ENCODE results near the gene GNAS. TPM values are rescaled to one million over a fixed set of nuclear protein-coding genes. Genes with fewer than 3 reads are reported as not detected.
A peak's percentile ranks its signal among the peaks of the same experiment; 100 is the strongest.
"Not testable (repeated sequence)": the region's sequence is repeated elsewhere in the genome, so short reads cannot be mapped to it uniquely, and the experiment has no call there.

The GNAS gene
- polyA plus RNA-seq, 1 experiment, result 1,537 TPM

DNA sequence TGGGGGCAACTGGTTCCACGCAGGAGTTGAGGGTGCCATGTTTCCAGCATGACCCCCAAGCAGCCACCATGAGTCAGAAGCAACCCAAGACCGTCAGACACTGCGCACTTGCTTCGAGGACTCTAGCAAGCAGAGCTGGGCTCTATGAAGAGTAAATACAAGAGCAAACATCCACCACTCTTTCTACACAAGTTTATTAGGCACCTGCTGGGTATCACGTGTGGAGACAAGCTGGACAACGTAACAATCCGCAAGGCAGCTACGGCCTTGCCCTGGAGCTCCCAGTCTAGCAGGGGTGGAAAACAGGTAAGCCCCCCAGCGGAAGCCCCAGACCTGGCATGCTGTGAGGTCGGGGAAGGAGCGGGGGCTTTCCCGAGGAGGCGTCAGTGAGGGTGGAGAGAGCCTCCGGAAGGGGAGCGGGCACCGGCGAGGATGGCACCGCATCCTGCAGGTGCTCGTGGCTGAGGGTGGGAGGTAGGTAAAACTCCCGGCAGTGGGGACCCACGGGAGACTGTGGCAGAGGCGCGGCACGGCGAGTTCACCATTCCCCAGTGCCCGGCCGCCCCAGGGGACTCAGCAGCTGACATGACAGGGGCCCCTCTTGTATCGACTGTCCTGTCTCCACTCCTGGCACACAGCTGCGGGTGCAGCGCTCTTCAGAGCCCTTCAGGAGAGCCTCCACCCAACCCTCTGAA, 35.4 kb upstream of the GNAS start:
- ChIA-PET CTCF (no interaction called here), POLR2A (no interaction called here)
- TF ChIP-seq, protein P1, sequence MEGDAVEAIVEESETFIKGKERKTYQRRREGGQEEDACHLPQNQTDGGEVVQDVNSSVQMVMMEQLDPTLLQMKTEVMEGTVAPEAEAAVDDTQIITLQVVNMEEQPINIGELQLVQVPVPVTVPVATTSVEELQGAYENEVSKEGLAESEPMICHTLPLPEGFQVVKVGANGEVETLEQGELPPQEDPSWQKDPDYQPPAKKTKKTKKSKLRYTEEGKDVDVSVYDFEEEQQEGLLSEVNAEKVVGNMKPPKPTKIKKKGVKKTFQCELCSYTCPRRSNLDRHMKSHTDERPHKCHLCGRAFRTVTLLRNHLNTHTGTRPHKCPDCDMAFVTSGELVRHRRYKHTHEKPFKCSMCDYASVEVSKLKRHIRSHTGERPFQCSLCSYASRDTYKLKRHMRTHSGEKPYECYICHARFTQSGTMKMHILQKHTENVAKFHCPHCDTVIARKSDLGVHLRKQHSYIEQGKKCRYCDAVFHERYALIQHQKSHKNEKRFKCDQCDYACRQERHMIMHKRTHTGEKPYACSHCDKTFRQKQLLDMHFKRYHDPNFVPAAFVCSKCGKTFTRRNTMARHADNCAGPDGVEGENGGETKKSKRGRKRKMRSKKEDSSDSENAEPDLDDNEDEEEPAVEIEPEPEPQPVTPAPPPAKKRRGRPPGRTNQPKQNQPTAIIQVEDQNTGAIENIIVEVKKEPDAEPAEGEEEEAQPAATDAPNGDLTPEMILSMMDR (IDR thresholded peaks at IDR 0.05; ENCODE audit: insufficient read depth, low read depth, low read length), result no peak
- no peak for DNase-seq (ENCODE audit: low read depth)
- no peaks in the 10 kb centered on the region for H3K36me3 ChIP-seq (ENCODE audit: control insufficient read depth, insufficient read depth, low read length)
- no peaks in the 10 kb centered on the region; the same call in 1 of the 2 replicates for H3K27me3 ChIP-seq (ENCODE audit: control insufficient read depth, insufficient read depth, low read length)
- no peak overlapping the region for H3K4me3 ChIP-seq (ENCODE audit: low read depth, low read length)

- ChIA-PET POLR2A (no interaction called here), CTCF (no interaction called here)
- Histone ChIP-seq H3K27me3 (ENCODE audit: control insufficient read depth, insufficient read depth, low read length) (no peaks in the 10 kb centered on the region; the same call in 1 of the 2 replicates), H3K4me3 (ENCODE audit: low read depth, low read length) (no peak overlapping the region), H3K36me3 (ENCODE audit: control insufficient read depth, insufficient read depth, low read length) (no peaks in the 10 kb centered on the region)
- TF ChIP-seq, protein P1 (IDR thresholded peaks at IDR 0.05; ENCODE audit: insufficient read depth, low read depth, low read length), result no peak
- no peak for DNase-seq (ENCODE audit: low read depth)
Measured at GRCh38 chr20:58817748-58818147, 34.8 kb upstream of the GNAS start.

- peak; percentile 73 for DNase-seq (ENCODE audit: low read depth)
- no peak overlapping the region for H3K4me3 ChIP-seq (ENCODE audit: low read depth, low read length)
- H3K36me3 ChIP-seq (ENCODE audit: control insufficient read depth, insufficient read depth, low read length), result no peaks in the 10 kb centered on the region
- H3K27me3 ChIP-seq (ENCODE audit: control insufficient read depth, insufficient read depth, low read length), result no peaks in the 10 kb centered on the region
- ChIA-PET CTCF (interaction anchor here (0.5 to 0.6 kb wide), 2 partner anchors 67 to 268 kb away, joined by 3 read pairs; no protein-coding TSS in a partner anchor), POLR2A (no interaction called here)
- TF ChIP-seq, protein P1 (IDR thresholded peaks at IDR 0.05; ENCODE audit: insufficient read depth, low read depth, low read length), result no peak
Measured at GRCh38 chr20:58818586-58819285, 33.8 kb upstream of the GNAS start.

- no peak for DNase-seq (ENCODE audit: low read depth)
- TF ChIP-seq, protein P1 (IDR thresholded peaks at IDR 0.05; ENCODE audit: insufficient read depth, low read depth, low read length), result no peak
- ChIA-PET CTCF (no interaction called here), POLR2A (no interaction called here)
- H3K36me3 ChIP-seq (ENCODE audit: control insufficient read depth, insufficient read depth, low read length), result no peaks in the 10 kb centered on the region
- no peaks in the 10 kb centered on the region for H3K27me3 ChIP-seq (ENCODE audit: control insufficient read depth, insufficient read depth, low read length)
- no peak overlapping the region for H3K4me3 ChIP-seq (ENCODE audit: low read depth, low read length)
Measured at GRCh38 chr20:58819921-58820320, 32.6 kb upstream of the GNAS start.

DNA sequence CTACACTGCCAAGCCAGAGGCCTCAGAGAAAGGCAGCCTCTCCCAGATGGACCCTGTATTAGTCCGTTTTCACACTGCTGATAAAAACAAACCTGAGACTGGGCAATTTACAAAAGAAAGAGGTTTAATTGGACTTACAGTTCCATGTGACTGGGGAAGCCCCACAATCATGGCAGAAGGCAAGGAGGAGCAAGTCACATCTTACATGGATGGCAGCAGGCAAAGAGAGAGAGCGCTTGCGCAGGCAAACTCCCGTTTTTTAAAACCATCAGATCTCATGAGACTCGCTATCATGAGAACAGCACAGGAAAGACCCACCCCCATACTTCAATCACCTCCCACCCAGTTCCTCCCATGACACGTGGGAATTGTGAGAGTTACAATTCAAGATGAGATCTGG, 32.0 kb upstream of the GNAS start:
- DNase-seq (ENCODE audit: low read depth); CTCF ChIA-PET; H3K27me3 ChIP-seq (ENCODE audit: control insufficient read depth, insufficient read depth, low read length); POLR2A ChIA-PET; H3K4me3 ChIP-seq (ENCODE audit: low read depth, low read length); H3K36me3 ChIP-seq (ENCODE audit: control insufficient read depth, insufficient read depth, low read length): not testable (repeated sequence)

All from BJ (cell line).